ENCODE results near the gene ASRGL1. TPM values are rescaled to one million over a fixed set of nuclear protein-coding genes. Genes with fewer than 3 reads are reported as not detected.
A peak's percentile ranks its signal among the peaks of the same experiment; 100 is the strongest.
"Not testable (repeated sequence)": the region's sequence is repeated elsewhere in the genome, so short reads cannot be mapped to it uniquely, and the experiment has no call there.

The ASRGL1 gene
- total and polyA plus RNA-seq, 7 donors = 4.8 to 35.2 (median 22.0) TPM

DNA sequence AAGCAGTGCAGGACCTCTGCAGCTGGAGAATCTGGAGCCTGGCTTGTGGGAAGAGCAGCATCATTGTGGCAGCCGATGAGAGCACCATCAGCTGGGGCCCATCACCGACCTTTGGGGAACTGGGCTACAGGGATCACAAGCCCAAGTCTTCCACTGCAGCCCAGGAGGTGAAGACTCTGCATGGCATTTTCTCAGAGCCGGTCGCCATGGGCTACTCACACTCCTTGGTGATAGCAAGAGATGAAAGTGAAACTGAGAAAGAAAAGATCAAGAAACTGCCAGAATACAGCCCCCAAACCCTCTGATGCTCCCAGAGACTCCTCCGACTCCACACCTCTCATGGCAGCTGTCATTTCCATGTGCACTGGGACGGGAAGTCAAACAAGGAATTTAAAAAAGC, 35.6 kb downstream of the ASRGL1 start:
- Histone ChIP-seq H3K9me3 (no peaks in the 10 kb centered on the region), H3K36me3 (no peaks in the 10 kb centered on the region), H3K27me3 (no peaks in the 10 kb centered on the region), H3K4me3 (no peak overlapping the region), H3K4me1 (no peaks in the 10 kb centered on the region), H3K27ac (no peak overlapping the region)
- no peak for DNase-seq
- 87 to 92% methylated on average over 6 of the region's 6 CpGs for WGBS, 2 donors
- no peak for TF ChIP-seq POLR2AphosphoS5 (IDR thresholded peaks at IDR 0.05)
- intact Hi-C loops (cut with DNase I) = no loop called here

DNA sequence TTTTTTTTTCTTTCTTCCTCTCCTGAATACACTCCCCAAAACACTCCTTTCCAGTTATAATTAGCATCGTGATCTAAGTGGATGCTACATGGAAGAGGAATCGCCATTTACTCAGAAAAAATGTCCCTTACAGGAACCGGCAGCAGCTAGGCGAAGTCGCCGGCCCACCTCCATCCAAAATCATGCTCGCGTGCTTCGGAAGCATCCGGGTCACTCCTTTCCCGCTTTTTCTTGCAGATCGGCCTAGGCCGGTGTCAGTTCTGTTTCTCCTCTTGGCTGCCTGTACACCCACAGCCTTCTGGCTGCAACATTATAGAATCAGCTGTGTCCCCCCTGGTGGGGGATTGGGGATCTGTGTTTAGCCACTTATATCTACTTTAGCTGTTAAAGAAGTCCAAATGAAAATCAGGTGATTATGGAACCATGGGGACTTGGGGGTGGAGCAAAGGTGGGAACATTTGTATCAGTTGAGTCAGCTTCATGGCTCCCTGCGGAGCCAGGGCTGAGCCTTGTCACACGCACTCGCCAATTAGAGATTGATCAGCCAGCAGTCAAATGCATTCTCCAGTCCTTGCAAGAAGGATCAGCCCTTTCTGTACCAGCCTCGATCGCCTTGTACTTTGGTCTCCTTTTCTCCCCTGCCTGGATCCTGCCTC, 36.3 kb downstream of the ASRGL1 start:
- no peak for TF ChIP-seq EP300 (IDR thresholded peaks at IDR 0.05)
- TF ChIP-seq, protein P1, sequence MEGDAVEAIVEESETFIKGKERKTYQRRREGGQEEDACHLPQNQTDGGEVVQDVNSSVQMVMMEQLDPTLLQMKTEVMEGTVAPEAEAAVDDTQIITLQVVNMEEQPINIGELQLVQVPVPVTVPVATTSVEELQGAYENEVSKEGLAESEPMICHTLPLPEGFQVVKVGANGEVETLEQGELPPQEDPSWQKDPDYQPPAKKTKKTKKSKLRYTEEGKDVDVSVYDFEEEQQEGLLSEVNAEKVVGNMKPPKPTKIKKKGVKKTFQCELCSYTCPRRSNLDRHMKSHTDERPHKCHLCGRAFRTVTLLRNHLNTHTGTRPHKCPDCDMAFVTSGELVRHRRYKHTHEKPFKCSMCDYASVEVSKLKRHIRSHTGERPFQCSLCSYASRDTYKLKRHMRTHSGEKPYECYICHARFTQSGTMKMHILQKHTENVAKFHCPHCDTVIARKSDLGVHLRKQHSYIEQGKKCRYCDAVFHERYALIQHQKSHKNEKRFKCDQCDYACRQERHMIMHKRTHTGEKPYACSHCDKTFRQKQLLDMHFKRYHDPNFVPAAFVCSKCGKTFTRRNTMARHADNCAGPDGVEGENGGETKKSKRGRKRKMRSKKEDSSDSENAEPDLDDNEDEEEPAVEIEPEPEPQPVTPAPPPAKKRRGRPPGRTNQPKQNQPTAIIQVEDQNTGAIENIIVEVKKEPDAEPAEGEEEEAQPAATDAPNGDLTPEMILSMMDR (IDR thresholded peaks at IDR 0.05) = no peak
- TF ChIP-seq POLR2A (IDR thresholded peaks at IDR 0.05) = no peak
- intact Hi-C loops (cut with DNase I) = no loop called here
- no peaks in the 10 kb centered on the region for H3K4me1 ChIP-seq
- no peaks in the 10 kb centered on the region for H3K36me3 ChIP-seq
- H3K9me3 ChIP-seq = no peaks in the 10 kb centered on the region
- no peak overlapping the region for H3K4me3 ChIP-seq
- no peaks in the 10 kb centered on the region for H3K27me3 ChIP-seq
- DNase-seq = no peak
- no peak overlapping the region for H3K27ac ChIP-seq
- 97% methylated on average over 18 of the region's 18 CpGs for WGBS, 2 donors

GRCh38 chr11:62374801-62375200, 37.6 kb downstream of the ASRGL1 start:
- intact Hi-C loops (cut with DNase I) = loop anchor here (5.0 kb wide), 1 partner anchor 202 kb away; no protein-coding TSS in a partner anchor
- no peak overlapping the region for H3K4me3 ChIP-seq
- WGBS, 2 donors = 94% methylated on average over 9 of the region's 9 CpGs
- H3K4me1 ChIP-seq = no peaks in the 10 kb centered on the region
- DNase-seq = no peak
- TF ChIP-seq POLR2AphosphoS5 (IDR thresholded peaks at IDR 0.05) = no peak
- TF ChIP-seq, protein P1 (IDR thresholded peaks at IDR 0.05) = no peak
- TF ChIP-seq POLR2A (IDR thresholded peaks at IDR 0.05) = no peak
- no peak for TF ChIP-seq EP300 (IDR thresholded peaks at IDR 0.05)
- H3K9me3 ChIP-seq = no peaks in the 10 kb centered on the region
- no peak overlapping the region for H3K27ac ChIP-seq
- H3K36me3 ChIP-seq = no peaks in the 10 kb centered on the region
- H3K27me3 ChIP-seq = no peaks in the 10 kb centered on the region

GRCh38 chr11:62378459-62379063, 41.3 kb downstream of the ASRGL1 start:
- 3 to 6% methylated on average over 9 of the region's 9 CpGs for WGBS, 2 donors
- H3K4me3 ChIP-seq = not testable (repeated sequence)

GRCh38 chr11:62379586-62379985, 42.3 kb downstream of the ASRGL1 start:
- H3K9me3 ChIP-seq, H3K27ac ChIP-seq, H3K36me3 ChIP-seq, DNase-seq, H3K4me3 ChIP-seq, H3K4me1 ChIP-seq, H3K27me3 ChIP-seq: not testable (repeated sequence)
- WGBS, 2 donors = 42 to 45% methylated on average over 2 of the region's 2 CpGs
- intact Hi-C loops (cut with DNase I) = loop anchor here (2.0 to 5.0 kb wide), 2 partner anchors 39 to 207 kb away; no protein-coding TSS in a partner anchor

More at GRCh38 chr11:62378459-62379063, 41.3 kb downstream of the ASRGL1 start:
- not testable (repeated sequence) for H3K27ac ChIP-seq, H3K27me3 ChIP-seq, H3K36me3 ChIP-seq, DNase-seq, H3K9me3 ChIP-seq, H3K4me1 ChIP-seq
- TF ChIP-seq, protein P1 (IDR thresholded peaks at IDR 0.05) = peak; percentile 13 to 54 (median 20)
- intact Hi-C loops (cut with DNase I) = loop anchor here (2.0 to 5.0 kb wide), 2 partner anchors 38 to 206 kb away; no protein-coding TSS in a partner anchor
